SU-DHL-6 (cell line): ENCODE data around the gene LAMA3.

Experiments
- H2AFZ ChIP-seq: fragments of 200-600 bp; sonication (generic); 2 replicates; pipeline ENCODE4 v1.6.1; 2014; ENCODE audit warnings: low read depth, mild to moderate bottlenecking, moderate library complexity, mixed read lengths, antibody characterized with exemption, low read length; ENCODE audit not compliant: severe bottlenecking
- H3F3A ChIP-seq: fragments of 200-600 bp; shearing (Covaris generic); 2 replicates; pipeline ENCODE4 v1.6.0; 2016; ENCODE audit warnings: antibody characterized with exemption, mild to moderate bottlenecking; ENCODE audit not compliant: insufficient read depth
- H3K27ac ChIP-seq: fragments of 200-600 bp; sonication (generic); 2 replicates; pipeline ENCODE4 v1.5.1; 2016; ENCODE audit warnings: low read depth, mild to moderate bottlenecking, low read length, moderate library complexity, mixed read lengths
- H3K27me3 ChIP-seq: fragments of 200-600 bp; sonication (generic), shearing (Covaris generic); 2 replicates; pipeline ENCODE4 v1.6.0; 2014; ENCODE audit warnings: mild to moderate bottlenecking, low read length
- H3K36me3 ChIP-seq: fragments of 200-600 bp; sonication (generic); 2 replicates; pipeline ENCODE4 v1.6.1; 2014; ENCODE audit warnings: mild to moderate bottlenecking, low read length, mixed read lengths
- H3K4me2 ChIP-seq: fragments of 300-600, 200-600 bp; shearing (Covaris generic), sonication (generic); 2 replicates; pipeline ENCODE4 v1.6.0; 2014; ENCODE audit warnings: low read length, low read depth, mild to moderate bottlenecking; ENCODE audit not compliant: poor library complexity, severe bottlenecking
- H3K4me3 ChIP-seq: fragments of 200-600 bp; sonication (generic); 2 replicates; pipeline ENCODE4 v1.5.1; 2014; ENCODE audit warnings: antibody characterized with exemption, low read length, mild to moderate bottlenecking, mixed read lengths; ENCODE audit not compliant: insufficient read depth, poor library complexity, severe bottlenecking
- H3K79me2 ChIP-seq: fragments of 200-600 bp; sonication (generic); 2 replicates; pipeline ENCODE4 v1.6.1; 2014; ENCODE audit warnings: mild to moderate bottlenecking, low read length, moderate library complexity; ENCODE audit not compliant: insufficient read depth
- H3K9ac ChIP-seq: fragments of 200-600 bp; sonication (generic); 2 replicates; pipeline ENCODE4 v1.7.0; 2014; ENCODE audit warnings: mild to moderate bottlenecking, low read length
- H3K9me2 ChIP-seq: fragments of 200-600 bp; sonication (generic); replicated peaks from 2 replicates; pipeline ENCODE4 v1.6.1; 2014; ENCODE audit warnings: low read length; ENCODE audit not compliant: insufficient read depth
- H3K9me3 ChIP-seq: fragments of 200-600 bp; sonication (generic); 2 replicates; pipeline ENCODE4 v1.6.1; 2014; ENCODE audit warnings: low read length, mixed read lengths; ENCODE audit not compliant: insufficient read depth
- H4K20me1 ChIP-seq: fragments of 200-600 bp; sonication (generic); 2 replicates; pipeline ENCODE4 v1.6.1; 2014; ENCODE audit warnings: low read depth, mild to moderate bottlenecking, antibody characterized with exemption, low read length, moderate library complexity, mixed read lengths
- CTCF ChIP-seq: fragments of 200-600 bp; sonication (generic); IDR thresholded peaks from one replicate; pipeline ENCODE4 v1.5.1; 2017; ENCODE audit warnings: antibody characterized with exemption, mild to moderate bottlenecking, low read length, moderate library complexity; ENCODE audit not compliant: insufficient read depth, poor library complexity, severe bottlenecking
- EZH2phosphoT487 ChIP-seq: fragments of 200-600 bp; sonication (generic), shearing (Covaris generic); conservative IDR thresholded peaks from 2 replicates; pipeline ENCODE4 v1.6.1; 2018; ENCODE audit warnings: mild to moderate bottlenecking, antibody characterized with exemption, low read length, moderate library complexity, mixed read lengths

Gene LAMA3

GRCh38 chr18:23958036-23958435 is 268.8 kb downstream of the LAMA3 start:
- Histone ChIP-seq H3K4me3 (no peak overlapping the region), H3K9me3 (no peaks in the 10 kb centered on the region), H2AFZ (no peak overlapping the region), H4K20me1 (no peaks in the 10 kb centered on the region), H3K9ac (no peak overlapping the region), H3K4me2 (no peak overlapping the region), H3K9me2 (no peaks in the 10 kb centered on the region), H3F3A (no peaks in the 10 kb centered on the region), H3K27me3 (no peaks in the 10 kb centered on the region), H3K27ac (no peak overlapping the region), H3K36me3 (no peaks in the 10 kb centered on the region), H3K79me2 (no peaks in the 10 kb centered on the region)
- TF ChIP-seq EZH2phosphoT487 (no peak), CTCF (no peak)

DNA sequence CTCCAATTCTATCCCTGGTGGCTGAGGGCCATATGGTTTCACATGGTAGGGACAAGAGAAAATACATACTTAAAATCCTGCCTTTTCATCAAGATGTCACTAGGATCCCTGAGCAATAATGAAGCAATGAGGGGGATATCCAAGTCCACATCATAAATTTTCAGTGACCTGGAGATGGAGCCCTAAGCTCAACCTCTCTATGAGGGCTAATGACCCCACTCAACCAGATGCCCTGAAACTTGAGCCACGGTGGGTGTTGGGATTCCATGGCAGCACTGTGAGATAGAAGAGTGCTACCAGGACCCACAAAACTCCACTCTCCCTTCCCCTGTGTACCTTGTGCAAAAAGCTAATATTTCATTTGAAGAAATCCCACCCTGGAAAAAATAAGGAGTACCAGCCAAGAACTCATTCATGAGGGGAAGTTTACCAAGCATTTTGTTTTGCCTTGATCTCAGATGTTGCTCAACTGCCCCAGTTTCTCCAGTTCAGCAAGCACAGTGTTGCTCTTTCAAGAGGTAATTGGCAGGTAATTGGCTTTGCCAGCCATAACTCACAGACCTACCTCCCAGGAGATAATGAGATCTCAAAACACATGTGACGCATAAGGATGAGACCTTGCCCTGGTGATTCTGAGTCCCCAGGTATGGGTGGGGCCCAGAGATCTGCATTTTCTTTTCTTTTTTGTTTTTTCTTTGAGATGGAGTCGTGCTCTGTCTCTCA is 274.4 kb downstream of the LAMA3 start:
- no peaks in the 10 kb centered on the region for H3K27me3 ChIP-seq
- H3K9me3 ChIP-seq = no peaks in the 10 kb centered on the region
- TF ChIP-seq CTCF = no peak
- TF ChIP-seq EZH2phosphoT487 = no peak
- H3K4me3 ChIP-seq = no peak overlapping the region
- H2AFZ ChIP-seq = peak overlapping the region; percentile 69
- H3K36me3 ChIP-seq = no peaks in the 10 kb centered on the region
- no peaks in the 10 kb centered on the region for H3K9me2 ChIP-seq
- H3F3A ChIP-seq = no peaks in the 10 kb centered on the region
- H3K9ac ChIP-seq = no peak overlapping the region
- no peaks in the 10 kb centered on the region for H3K79me2 ChIP-seq
- H3K27ac ChIP-seq = no peak overlapping the region
- H4K20me1 ChIP-seq = no peaks in the 10 kb centered on the region
- H3K4me2 ChIP-seq = no peak overlapping the region

- H4K20me1 ChIP-seq = no peaks in the 10 kb centered on the region
- no peaks in the 10 kb centered on the region for H3K36me3 ChIP-seq
- no peaks in the 10 kb centered on the region for H3K9me2 ChIP-seq
- H3K27ac ChIP-seq = no peak overlapping the region
- H3K4me3 ChIP-seq = no peak overlapping the region
- no peaks in the 10 kb centered on the region for H3K9me3 ChIP-seq
- H3K9ac ChIP-seq = no peak overlapping the region
- H2AFZ ChIP-seq = peak overlapping the region; percentile 69
- no peak for TF ChIP-seq EZH2phosphoT487
- no peak for TF ChIP-seq CTCF
- H3K4me2 ChIP-seq = no peak overlapping the region
- no peaks in the 10 kb centered on the region for H3K27me3 ChIP-seq
- no peaks in the 10 kb centered on the region for H3K79me2 ChIP-seq
- H3F3A ChIP-seq = no peaks in the 10 kb centered on the region
Observed at GRCh38 chr18:23964282-23965238, 275.3 kb downstream of the LAMA3 start.
